Lower leg skin (tissue), 4 donors: ENCODE results near the gene TMOD2. TPM values are rescaled to one million over a fixed set of nuclear protein-coding genes. Genes with fewer than 3 reads are reported as not detected.

Experiments
- DNase-seq, 2 donors: peaks; one replicate each; pipeline ENCODE4 v3.0.0-alpha.2; 2019; ENCODE audit warnings: low spot score in 2 of 2
- H3K4me3 ChIP-seq: fragments of 200-600 bp; sonication (generic); 2 replicates; pipeline ENCODE4 v1.5.1; 2017; ENCODE audit warnings: mild to moderate bottlenecking, low read depth; ENCODE audit not compliant: poor library complexity, severe bottlenecking
- POLR2A ChIP-seq, 2 donors: fragments of 450-650 bp; IDR thresholded peaks; one replicate each; pipeline ENCODE4 v1.6.1; 2016 to 2017; ENCODE audit warnings: antibody characterized with exemption in 2 of 2, mild to moderate bottlenecking in 1 of 2, moderate library complexity in 1 of 2
- WGBS, 2 donors: methylation state at CpG; one replicate each; pipeline ENCODE4 v1.1.5; 2018; 5-methylcytosine and 5-hydroxymethylcytosine counted together
- intact Hi-C: fragments of 100-400 bp; cut with DNase I; formaldehyde crosslinking; loops from one replicate; pipeline ENCODE4 v1.15.0; 2023; ENCODE audit warnings: low total_unique reads
- total RNA-seq, 4 donors: library from RNA; depleted of rRNA; stranded (reverse); fragments of >200 nt; gene quantifications; one replicate each; pipeline ENCODE4 v1.1.0, GENCODE V29; 2016
- TF ChIP-seq, protein P1 (sequence below), 3 donors: fragments of 450-650 bp; IDR thresholded peaks; one replicate each; pipeline ENCODE4 v1.5.1; 2016; ENCODE audit warnings: antibody characterized with exemption in 3 of 3, mild to moderate bottlenecking in 3 of 3, moderate library complexity in 2 of 3

The TMOD2 gene
- total RNA-seq, 4 donors from 2014 or later = 6.6 to 9.3 (median 7.5) TPM

DNA sequence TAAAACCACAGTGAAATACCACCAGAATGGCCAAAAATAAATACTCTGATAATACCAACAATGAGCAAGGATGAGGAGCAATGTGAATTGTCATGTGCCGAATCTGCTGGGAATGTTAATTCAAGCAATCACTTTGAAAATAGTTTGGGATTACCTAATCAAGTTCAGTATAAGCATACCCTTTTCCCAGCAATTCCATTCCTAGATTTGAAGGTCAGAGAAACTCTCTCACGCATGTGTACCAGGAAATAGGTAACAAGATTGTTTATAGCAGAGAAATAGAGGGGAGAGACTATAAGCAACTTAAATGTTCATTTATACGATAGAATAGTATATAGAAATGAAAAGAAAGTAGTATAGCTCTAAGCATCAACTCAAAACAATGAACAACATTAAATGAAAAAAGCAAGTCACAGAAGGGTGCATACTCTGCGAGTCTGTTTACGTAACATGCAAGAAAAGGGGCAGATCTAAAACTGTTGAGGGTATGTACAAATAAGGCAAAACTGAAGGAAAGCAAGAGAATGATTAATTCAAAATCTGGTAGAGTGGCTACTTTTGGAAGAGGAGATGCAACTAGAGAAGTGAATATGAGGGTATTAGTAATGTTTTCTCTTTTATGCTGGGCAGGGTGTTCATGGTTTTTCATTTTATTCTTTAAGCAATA is 105.5 kb downstream of the TMOD2 start:
- no peak for DNase-seq
- intact Hi-C loops = no loop called here
- H3K4me3 ChIP-seq = no peak overlapping the region
- WGBS, 2 donors = 78 to 89% methylated on average over 5 of the region's 5 CpGs
- TF ChIP-seq POLR2A (IDR thresholded peaks at IDR 0.05) = no peak
- TF ChIP-seq, protein P1, sequence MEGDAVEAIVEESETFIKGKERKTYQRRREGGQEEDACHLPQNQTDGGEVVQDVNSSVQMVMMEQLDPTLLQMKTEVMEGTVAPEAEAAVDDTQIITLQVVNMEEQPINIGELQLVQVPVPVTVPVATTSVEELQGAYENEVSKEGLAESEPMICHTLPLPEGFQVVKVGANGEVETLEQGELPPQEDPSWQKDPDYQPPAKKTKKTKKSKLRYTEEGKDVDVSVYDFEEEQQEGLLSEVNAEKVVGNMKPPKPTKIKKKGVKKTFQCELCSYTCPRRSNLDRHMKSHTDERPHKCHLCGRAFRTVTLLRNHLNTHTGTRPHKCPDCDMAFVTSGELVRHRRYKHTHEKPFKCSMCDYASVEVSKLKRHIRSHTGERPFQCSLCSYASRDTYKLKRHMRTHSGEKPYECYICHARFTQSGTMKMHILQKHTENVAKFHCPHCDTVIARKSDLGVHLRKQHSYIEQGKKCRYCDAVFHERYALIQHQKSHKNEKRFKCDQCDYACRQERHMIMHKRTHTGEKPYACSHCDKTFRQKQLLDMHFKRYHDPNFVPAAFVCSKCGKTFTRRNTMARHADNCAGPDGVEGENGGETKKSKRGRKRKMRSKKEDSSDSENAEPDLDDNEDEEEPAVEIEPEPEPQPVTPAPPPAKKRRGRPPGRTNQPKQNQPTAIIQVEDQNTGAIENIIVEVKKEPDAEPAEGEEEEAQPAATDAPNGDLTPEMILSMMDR (IDR thresholded peaks at IDR 0.05) = no peak

DNA sequence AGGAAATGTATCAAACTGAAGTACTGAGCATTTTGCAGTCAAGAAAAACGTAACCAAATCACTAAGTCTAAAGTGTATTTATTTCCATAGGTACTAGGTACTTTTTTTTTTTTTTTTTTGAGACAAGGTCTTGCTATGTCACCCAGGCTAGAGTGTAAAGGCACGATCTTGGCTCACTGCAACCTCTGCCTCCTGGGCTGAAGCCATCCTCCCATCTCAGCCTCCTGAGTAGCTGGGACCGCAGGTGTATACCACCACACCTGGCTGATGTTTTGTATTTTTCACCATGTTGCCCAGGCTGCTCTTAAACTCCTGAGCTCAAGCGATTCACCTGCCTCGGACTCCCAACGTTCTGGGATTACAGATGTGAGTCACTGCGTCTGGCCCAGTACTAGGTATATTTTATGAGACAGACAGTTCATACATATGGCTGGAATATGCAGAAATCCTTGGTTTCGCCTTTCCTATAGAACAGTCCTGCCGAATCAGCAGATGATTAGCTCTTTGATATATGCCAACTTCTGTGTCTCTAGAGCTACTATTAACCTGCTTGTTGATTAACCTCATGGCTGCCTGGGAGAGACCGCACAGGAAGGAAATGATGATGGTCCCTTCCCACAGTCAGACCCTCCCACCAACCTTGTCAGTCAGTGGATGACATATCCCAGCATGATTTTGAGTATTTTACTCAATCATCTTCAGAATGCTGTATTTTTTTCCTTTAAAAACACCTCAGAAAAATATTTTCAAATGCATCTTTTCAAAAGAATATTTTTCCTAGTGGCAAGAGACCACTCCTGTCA is 110.4 kb downstream of the TMOD2 start:
- intact Hi-C loops = no loop called here
- WGBS, 2 donors = 79 to 86% methylated on average over 10 of the region's 10 CpGs

DNA sequence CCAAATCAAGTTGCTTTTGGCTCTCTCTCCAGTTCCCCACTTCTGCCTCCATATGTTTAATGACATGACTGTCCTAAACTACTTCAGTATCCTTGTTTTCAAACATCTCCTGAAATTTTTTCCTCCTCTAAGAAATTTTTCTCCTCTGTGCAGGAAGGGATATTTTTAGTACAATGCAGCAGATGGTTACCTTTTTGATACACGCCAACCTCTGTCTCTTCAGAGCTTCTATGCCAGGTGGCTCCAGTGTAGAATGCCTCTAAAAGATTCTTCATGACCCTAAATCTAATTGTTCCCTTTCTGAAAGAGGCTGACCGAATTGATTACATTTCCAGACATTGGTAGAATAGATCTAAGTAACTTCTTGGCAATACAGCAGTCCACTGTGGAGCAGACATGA is 111.7 kb downstream of the TMOD2 start:
- H3K4me3 ChIP-seq = no peak overlapping the region
- intact Hi-C loops = no loop called here
- 91 to 100% methylated on average over 2 of the region's 2 CpGs for WGBS, 2 donors
- no peak for DNase-seq
- TF ChIP-seq, protein P1 (IDR thresholded peaks at IDR 0.05) = no peak
- TF ChIP-seq POLR2A (IDR thresholded peaks at IDR 0.05) = no peak

More for the DNA sequence above, 110.4 kb downstream of the TMOD2 start:
- H3K4me3 ChIP-seq = no peak overlapping the region
- DNase-seq = no peak
- TF ChIP-seq POLR2A (IDR thresholded peaks at IDR 0.05) = no peak
- TF ChIP-seq, protein P1 (IDR thresholded peaks at IDR 0.05) = no peak

DNA sequence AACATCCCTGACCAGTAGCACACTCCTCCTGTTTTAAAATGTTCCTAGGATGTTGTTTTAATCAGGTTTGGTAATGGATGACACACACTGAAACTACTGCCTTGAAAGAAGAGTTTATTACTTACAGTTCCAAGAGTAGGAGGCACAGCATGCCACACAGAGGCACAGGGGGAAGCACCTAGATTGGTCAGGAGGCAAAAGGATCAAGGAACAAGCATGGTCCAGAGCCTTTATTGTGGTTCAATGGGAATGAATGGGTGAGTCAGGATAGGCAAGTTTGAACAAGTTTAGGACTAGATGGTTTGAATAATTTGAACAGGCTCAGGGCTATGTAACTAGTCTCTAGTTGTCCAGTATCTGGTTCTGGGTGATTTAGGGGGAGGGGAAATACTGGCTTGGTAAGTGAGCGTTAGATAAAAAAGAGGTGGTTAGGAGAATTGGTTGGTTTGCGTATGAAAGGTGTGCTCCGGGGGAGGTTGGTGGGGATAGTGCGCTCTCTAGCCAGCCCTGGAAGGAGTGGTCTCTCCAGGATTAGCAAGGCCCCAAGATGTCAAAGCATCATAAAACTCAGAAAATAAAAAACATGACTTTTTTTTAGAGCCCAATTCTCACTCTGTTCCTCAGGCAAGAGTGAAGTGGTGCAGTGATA is 113.1 kb downstream of the TMOD2 start:
- intact Hi-C loops = no loop called here
- H3K4me3 ChIP-seq = no peak overlapping the region
- DNase-seq = no peak
- 88 to 92% methylated on average over 4 of the region's 4 CpGs for WGBS, 2 donors
- TF ChIP-seq, protein P1 (IDR thresholded peaks at IDR 0.05) = no peak
- TF ChIP-seq POLR2A (IDR thresholded peaks at IDR 0.05) = no peak

DNA sequence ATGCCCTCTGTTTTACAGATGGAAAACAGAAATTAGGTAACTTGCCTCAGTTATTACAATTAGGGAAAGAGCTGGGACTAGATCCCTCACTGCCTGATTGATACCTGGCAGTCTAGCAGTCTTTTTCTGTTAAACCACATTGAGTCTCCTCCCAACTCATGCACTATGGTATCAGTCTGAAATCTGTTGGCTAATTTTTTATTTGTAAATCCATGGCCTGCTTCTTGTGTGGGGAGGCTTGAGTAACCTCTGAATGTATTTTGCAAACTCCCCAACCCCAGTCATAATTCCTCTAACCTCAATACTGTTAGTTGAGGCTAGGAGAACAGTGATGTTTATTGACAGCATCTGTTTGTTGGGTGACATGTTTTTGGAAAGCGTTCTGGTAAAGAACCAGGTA is 113.9 kb downstream of the TMOD2 start:
- H3K4me3 ChIP-seq = no peak overlapping the region
- no peak for DNase-seq
- WGBS, 2 donors = 94 to 100% methylated on average over 1 of the region's 1 CpG
- intact Hi-C loops = no loop called here
- no peak for TF ChIP-seq POLR2A (IDR thresholded peaks at IDR 0.05)
- TF ChIP-seq, protein P1 (IDR thresholded peaks at IDR 0.05) = no peak

Other genes starting within 250 kb of the TMOD2 start
- gene DMXL2, start 128.8 kb upstream of the TMOD2 start, total RNA-seq = 10 to 100 TPM in 1 of 4 donors, 1 to 10 TPM in 3; 4.0 to 10.5 (median 6.6) TPM
- gene SCG3, start 70.1 kb upstream of the TMOD2 start, total RNA-seq = under 1 TPM in 1 of 4 donors, not detected in 3; 0.13 TPM
- gene LYSMD2, start 13.9 kb upstream of the TMOD2 start, total RNA-seq = 10 to 100 TPM in 2 of 4 donors, 1 to 10 TPM in 2; 6.6 to 17.9 (median 13.0) TPM
- 10 to 100 TPM; 35.4 to 47.2 (median 38.6) TPM for gene TMOD3, start 78.1 kb downstream of the TMOD2 start, total RNA-seq
- 10 to 100 TPM; 18.5 to 23.8 (median 20.8) TPM for gene LEO1, start 220.2 kb downstream of the TMOD2 start, total RNA-seq